ENCODE measurements around the gene ANK2.
A peak's percentile ranks its signal among the peaks of the same experiment; 100 is the strongest.
"Not testable (repeated sequence)": the region's sequence is repeated elsewhere in the genome, so short reads cannot be mapped to it uniquely, and the experiment has no call there.

ANK2 gene

DNA sequence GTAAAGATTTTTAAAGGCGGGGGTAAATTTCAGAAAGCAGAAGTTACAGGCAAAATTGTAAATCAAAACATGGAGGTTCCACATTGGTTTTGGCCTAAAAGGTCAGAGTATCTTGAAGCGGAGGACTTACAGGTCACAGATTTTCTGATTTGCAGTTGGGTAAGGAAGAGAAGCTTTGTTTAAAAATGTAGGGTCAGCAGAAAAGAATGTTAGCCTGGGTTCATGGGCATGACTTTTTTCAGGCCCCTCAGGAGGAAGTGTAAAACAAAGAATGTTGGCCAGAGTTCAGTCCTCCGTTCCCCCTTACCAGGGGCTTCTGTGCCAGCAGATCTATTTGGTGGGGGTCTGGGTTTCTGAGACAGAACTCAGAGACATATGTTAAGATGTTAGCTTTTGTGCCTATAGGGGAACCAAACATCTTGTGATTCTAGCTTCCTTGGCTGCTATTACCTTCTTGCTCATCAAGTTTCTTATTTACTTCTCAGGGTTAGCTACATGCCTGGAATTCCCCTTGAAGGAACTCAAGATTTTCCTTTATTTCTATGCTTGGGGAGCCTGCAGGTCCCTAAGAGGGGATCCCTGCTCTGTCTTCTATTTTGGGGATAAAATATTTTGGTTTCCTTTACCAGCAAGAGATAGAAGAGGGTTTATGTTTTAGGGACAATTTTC is 160.3 kb downstream of the ANK2 start:
- DNase-seq (ENCODE audit: low spot score): no peak

DNA sequence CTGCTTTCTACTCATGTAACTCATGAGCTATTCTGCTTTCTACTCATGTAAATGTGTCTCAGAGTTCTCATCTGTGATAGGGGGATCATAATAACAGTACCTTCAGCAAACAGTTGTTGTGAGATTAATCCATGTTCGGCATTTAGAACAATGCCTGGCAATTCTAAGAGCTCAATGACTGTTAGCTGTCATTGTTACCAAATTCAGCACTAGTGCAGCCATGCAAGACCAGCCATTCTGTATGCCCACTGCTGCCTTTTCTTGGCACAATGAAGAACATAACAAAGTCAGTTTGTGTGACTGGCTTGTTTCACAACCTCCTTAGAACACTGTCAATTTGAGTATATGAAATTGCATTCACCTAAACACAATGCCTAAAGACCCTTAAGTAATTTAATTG is 163.2 kb downstream of the ANK2 start:
- DNase-seq (ENCODE audit: low spot score): no peak

DNA sequence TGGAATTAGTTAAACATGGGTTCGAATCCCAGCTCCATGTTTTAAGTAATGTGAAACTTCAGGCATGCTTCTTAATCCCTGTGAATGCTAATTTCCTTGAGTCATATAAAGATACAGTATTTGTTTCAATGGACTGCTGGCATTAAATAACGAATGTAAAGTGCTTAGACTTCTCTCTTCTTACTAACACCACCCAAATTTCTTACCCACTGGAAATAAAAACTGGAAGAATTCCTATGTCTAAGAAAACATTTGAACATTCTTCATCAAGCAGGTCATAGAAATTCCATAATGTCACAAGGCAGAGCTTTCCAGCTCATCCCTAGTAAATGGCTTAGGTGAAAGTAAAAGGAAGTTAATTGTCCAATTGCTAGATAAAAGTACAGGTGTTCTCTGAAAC is 172.5 kb downstream of the ANK2 start:
- no peak for DNase-seq (ENCODE audit: low spot score)

DNA sequence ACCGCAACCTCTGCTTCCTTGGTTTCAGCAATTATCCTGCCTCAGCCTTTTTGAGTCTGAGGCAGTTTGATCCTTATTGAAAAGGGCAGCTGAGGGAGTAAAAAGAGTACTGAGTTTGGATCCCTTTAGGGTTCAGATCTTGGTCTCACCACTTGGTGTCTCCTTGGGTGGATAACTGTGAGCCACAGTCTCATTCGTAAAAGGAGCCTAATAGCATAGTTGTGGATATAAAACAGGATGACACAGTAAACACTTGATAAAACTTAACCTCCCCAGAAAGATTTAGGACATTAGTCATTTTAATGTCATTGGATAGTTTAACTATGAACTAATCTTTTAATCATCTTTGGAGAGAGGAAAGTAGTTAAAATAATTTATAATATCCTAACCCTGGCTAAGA is 173.0 kb downstream of the ANK2 start:
- DNase-seq (ENCODE audit: low spot score): no peak

DNA sequence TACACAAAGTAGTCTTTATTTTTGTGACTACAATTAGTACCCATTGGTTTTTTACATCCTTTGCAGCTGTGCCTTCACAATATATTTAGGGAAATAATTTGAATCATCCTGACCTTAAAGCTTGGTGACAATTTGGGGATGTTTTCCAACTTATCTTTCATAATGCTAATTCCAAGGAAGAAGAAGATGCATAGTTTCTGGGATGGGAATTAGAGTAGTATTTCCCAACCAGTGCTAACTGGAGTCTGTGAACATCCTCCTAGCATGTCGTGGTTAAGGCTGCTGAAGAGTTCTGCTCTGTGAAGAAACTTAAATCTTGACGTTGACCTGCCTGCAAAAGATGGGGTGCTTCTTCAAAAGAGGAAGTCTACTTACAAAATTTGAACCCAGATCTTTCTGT is 173.5 kb downstream of the ANK2 start:
- DNase-seq (ENCODE audit: low spot score): no peak

DNA sequence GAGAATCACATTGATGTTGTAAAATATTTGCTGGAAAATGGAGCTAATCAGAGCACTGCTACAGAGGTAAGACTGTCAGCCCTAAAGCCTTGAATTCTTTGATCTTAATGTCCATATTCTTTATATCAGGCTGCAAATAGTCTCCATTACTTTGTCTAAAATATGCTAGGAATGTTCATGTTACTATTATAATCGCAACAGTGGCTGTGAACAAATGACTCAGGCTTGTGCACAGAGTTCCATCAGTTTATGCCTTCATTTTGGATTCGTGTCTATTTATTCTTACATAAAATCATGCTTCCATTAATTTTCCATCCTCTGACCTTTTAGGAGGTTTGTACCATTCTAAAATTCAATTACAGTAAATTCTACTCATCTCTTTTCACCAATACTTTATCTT is 182.7 kb downstream of the ANK2 start:
- no peak for DNase-seq (ENCODE audit: low spot score)

DNA sequence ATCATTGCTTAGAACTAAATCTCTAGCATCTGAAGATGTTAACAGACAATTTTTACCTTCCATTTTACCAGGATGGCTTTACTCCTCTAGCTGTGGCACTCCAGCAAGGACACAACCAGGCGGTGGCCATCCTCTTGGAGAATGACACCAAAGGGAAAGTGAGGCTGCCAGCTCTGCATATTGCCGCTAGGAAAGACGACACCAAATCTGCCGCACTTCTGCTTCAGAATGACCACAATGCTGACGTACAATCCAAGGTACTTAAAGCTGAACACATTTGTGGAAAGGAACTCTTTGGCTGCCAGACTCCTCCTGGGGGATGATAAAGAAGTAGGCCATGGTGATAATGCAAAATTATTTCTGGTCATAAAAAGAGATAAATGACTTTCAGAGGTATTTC is 187.5 kb downstream of the ANK2 start:
- DNase-seq (ENCODE audit: low spot score): no peak

DNA sequence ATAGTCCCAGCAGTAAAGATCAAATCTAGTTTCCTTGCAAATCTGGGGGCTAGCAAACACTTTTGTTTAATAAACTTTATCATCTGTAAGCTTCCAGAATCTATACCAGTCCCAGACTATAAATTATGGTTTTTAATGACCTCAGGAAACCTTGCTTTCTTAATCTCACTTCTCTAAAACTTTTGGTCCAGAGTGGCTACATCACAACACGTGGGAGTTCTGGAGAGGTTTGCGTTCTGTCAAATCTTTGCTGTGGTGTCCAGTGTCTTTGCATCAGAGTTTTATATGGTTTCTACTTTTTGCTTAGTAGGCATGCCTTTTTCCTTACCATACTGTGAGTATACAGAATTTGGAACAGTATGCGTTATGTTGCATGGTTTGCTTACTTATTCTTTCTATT is 193.9 kb downstream of the ANK2 start:
- DNase-seq (ENCODE audit: low spot score): no peak

DNA sequence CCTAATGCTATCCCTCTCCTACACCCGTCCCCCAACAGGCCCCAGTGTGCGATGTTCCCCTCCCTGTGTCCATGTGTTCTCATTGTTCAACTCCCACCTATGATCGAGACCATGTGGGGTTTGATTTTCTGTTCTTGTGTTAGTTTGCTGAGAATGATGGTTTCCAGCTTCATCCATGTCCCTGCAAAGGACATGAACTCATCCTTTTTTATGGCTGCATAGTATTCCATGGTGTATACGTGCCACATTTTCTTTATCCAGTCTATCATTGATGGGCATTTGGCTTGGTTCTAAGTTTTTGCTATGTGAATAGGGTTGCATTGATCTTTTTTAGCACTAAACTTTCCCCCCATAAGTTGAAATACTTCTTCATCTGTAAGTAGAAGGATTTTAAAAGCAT is 195.3 kb downstream of the ANK2 start:
- DNase-seq (ENCODE audit: low spot score): not testable (repeated sequence)

DNA sequence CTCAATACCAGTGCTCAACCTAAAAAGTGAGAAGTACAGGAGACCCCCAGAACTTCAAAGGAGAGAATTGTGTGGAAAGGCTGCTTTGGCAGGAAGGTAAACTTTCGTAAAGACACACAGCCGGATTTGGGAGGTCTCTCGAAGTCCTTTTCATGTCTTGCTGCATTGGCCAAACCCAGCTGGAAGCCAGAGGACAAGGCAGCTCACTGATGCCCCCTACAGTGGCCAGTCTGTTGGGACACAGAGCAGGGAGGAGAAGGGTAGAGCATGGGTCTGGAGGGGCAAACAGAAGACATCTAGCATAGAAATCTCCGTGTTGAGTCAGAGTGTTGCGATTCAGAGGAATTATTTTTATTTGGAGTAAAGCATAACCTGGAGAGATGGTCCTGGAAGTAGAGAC is 198.9 kb downstream of the ANK2 start:
- no peak for DNase-seq (ENCODE audit: low spot score)

DNA sequence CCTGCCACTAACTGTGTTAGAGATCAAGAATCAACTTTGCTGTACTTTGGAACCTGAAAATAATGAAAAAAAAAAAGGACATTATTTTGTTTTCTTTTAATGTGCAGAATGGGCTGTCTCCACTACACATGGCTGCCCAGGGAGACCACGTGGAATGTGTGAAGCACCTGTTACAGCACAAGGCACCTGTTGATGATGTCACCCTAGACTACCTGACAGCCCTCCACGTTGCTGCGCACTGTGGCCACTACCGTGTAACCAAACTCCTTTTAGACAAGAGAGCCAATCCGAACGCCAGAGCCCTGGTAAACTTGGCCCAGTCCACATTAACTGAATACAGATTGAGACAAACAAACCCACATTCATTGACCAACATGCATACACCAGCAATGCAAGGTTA is 206.2 kb downstream of the ANK2 start:
- DNase-seq (ENCODE audit: low spot score): no peak

DNA sequence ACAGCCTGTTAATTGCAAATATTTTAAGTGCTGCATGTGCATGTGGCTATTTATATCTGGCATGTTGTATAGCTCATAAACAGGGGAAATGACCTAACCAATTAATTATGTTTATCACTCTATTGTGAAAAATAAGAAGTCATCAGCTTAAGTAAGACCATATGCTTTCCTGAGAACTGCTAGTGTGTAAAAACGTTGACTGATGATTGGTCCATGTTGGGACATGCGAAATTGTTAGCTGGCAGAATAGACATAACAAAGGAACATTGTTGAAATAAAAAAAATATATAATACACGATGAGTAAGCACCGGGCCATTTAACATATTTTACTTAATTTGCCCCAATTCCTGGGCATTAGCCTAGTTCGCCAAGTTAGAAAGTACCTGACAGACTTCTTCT is 207.5 kb downstream of the ANK2 start:
- no peak for DNase-seq (ENCODE audit: low spot score)

DNA sequence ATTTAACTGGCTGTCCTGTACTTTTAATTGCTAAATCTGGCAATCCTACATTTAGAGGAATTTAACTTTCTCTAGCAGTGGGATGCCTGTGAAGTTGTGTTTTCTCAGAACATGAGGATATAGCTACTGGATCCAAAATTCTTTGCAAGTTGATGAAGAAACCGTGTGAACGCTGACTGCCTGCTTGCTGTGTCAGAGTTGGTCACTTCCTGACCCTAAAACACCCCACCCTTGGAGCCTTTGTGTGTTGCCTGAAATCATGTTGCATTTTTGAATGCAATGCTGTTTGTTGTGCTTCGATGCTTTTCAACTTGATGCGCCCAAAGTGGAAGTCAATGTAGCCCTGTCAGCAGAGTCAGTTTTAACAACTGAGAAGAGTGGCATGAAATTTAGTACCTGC is 211.2 kb downstream of the ANK2 start:
- DNase-seq (ENCODE audit: low spot score): no peak

DNA sequence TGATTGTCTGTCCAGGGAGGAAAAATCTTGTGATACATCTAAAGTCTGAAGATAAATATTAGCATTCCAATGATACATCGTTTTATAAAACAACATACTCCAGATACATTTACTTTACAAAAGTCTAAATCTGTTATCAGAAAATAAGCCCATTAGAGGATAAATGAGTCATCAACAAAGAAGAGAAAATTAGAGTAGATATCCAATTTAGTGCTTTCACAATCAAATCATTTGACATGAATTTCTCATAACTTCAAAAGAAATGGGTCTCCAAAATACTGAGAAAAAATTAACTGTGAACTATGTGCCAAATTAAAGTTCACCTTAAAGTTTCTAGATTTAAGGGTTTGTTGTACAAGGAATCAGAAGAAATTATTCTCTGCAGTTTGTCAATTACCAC is 213.8 kb downstream of the ANK2 start:
- DNase-seq (ENCODE audit: low spot score): no peak

DNA sequence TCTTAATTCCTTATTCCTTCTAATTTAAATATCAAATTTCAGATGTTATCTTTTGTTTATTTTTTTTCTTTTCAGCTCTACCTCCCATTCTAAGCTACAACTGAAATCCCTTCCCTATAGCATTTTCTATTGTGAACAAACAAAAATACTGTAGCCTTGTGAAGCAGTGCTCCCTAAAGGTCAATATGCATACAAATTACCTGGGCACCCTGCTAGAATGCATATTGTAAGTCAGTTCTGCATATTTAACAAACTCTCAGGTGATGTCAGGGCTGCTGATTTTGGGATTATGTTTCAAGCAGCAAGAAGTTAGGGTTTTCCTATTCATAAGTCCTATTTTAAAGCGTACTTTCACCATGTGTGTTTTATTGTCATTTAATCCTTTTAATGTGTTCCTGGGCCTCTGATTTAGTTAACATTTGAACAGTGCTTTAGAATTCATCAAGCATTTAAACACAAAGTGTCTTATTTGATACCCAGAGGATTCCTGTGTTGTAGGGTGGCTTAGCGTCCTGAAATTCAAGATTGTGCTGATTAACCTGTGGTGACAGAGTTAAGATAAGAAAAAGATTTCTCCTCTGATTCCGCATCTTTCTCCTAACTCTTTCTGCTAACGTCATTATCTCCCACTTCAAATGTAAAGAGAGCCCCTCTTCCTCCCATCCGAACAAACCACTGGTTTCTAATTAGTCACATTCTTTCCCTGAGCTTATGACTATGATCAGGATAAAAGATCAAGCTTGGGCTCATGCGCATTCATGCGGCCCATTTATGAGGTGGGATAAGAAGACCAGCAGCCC is 221.3 kb downstream of the ANK2 start:
- no peak for DNase-seq (ENCODE audit: low spot score)

DNA sequence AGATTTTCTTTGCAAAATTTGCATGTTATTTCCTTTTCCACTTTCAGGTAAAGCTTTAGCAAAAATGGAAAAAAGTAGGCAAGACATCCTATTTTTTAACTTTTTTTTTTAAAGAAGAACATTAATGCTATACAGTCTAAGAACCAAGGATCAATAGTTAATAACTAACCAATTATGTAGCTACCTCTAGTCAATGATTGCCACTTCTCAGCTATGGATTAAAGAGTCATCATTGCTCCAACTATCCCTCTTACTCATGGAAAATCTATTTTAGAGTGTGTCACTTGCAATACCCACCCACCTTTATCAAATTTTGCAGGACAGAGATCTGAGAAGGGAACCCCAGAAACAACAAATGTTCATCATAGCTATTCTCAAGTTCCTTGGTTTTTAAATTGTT is 223.1 kb downstream of the ANK2 start:
- DNase-seq (ENCODE audit: low spot score): no peak

DNA sequence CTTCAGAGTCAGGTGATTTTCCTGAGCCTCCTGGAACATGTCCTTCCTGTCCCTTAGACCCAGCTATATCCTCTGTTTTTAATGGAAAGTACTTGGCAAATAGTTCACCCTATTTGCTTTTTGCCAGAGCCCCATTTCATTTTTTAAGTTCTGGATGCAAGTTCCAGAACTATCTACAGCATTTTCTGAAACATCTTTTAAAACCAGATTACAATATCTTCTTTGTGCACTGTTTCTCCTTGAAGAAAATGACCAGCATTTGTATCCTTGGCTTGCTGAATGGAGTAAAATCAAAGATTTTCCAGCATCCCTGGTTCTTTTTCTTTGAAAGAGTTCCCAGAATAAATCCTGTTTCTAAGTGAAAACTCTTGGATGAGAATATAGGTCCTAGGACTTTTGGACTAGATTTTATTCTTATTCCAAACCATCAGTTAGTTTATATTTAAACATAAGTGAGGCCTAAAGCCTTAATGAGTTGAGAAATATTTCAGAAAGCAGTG is 224.3 kb downstream of the ANK2 start:
- DNase-seq (ENCODE audit: low spot score): no peak

DNA sequence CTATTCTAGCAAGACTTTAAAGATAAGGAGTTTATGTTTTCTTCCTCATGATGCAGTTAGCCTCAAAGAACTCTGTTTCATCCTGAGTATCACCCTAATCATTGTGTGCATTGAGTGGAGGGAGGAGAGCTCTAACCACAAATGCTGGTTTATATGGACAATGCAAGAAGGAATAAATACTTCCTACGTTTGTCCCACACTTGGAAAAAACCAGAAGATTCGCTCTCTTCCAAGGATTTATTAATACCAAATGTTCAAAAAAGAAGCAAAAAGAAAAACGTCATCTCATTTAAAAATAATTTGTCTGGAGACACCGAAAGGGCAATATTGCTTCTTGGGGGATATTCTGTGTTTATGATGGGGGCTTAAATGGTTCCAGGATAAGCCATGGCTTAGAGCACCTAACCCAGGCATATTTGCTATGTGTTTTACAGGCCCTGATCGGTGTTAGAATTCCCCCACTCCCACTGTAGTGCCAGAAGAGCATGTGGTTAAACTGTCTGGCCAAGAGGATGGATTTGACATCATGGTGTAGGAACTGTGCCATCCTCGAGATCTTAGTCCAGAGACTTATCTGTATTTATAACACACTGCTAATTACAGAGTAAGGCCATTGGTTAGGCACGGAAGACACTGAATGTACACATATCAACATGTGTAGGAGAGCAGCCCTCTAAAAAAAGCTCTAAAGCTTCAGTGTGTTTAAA is 227.2 kb downstream of the ANK2 start:
- no peak for DNase-seq (ENCODE audit: low spot score)

DNA sequence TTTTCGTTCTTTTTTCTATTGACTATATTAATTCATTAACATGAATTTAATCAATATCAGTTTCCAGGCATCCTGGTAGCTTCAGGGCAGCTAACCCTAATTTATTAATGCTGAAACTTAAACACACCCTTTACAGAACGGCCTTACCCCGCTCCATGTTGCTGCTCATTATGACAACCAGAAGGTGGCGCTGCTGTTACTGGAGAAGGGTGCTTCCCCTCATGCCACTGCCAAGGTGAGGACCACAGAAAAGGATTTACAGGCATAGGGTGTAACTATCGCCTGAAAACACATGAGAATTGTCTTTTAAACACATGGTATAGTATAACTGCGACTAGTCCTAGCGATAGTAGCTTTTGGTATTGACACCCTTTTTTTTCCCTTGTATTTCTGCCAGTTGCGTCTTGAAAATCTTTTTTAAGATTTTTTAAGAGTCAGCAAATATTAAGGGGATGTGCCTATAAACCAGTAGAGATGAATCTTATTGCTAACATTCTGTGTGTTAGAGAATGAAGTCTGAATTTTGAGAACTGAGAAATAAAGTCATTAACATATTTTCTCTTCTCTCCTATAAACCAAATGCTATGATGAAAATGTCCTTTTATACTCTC is 229.0 kb downstream of the ANK2 start:
- DNase-seq (ENCODE audit: low spot score): peak; percentile 30

DNA sequence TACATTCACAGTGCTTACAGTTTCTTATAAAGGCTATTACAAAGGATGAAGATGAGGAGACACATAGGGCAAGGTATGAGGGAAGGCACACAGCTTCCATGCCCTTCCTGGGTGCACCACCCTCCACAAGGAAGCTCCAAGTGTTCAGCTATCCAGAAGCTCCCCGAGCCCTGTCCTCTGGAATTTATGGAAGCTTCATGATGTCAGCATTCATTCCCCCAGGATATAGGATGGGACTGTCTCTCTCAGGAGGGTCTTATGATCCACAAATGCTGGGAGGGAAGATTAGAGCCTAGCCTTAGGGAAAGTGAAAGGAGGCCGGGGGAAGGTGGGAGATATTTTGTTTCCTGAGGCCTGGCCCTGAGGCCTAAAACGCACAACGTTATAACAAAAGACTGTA is 236.0 kb downstream of the ANK2 start:
- no peak for DNase-seq (ENCODE audit: low spot score)

DNA sequence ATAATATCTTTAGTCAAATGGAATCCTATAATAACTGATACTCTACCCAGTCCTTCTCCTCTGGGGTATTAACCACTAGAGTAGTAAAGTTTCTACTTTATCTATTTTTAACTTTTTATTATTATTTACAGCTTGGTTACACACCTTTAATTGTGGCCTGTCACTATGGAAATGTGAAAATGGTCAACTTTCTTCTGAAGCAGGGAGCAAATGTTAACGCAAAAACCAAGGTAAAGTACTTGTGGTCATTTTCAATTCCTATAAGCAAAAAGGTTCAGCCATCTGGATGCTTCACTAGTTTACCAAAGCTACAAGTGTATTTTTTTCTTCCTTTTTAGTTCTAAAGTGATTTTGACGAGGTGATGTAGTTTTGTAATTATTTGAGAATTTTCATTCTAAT is 238.8 kb downstream of the ANK2 start:
- no peak for DNase-seq (ENCODE audit: low spot score)

DNA sequence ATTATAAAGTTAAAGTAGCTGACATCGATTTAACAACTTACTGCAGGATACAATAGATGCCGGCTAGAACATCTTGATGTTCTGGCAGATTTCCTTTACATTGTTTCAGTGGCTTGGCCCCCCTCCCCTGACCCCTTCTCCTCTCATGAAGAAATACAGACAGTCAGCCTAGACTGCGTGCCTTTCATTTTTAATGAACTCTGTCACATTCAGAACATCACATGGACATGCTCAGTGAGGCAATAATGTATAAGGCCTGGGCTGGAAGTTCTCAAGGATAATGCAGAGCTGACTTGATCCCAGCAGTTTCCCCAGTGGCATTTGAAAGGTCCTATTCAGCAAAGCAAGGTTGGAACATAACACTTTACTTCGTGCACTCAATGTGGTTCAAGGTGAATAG is 239.2 kb downstream of the ANK2 start:
- DNase-seq (ENCODE audit: low spot score): no peak

DNA sequence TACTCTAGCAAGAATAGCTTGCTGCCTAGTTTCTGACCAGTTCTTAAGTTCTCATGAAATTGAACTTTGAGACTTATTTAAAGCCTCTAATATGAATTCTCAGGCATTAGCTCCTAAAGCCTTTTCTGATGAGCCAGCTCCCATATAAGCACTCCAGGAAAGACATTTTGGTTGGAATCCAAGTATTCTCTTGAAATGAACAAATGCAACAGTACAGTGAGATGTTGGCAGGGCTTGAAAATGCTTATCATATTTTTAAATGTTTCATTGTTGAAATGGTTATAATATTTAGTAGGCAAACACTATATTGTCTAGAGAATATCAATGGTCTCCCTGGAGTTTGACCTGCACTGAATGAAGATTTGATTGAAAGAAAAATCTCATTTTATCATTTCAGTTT is 240.3 kb downstream of the ANK2 start:
- DNase-seq (ENCODE audit: low spot score): no peak

All from hematopoietic multipotent progenitor cell treated with erythropoietin and hydrocortisone succinate and interleukin-3 and kit ligand, for 17 days (in vitro differentiated cells).